ENCODE data around the gene LRRC4C.

- no peak for TF ChIP-seq SP1 (IDR thresholded peaks at IDR 0.05)
- TF ChIP-seq CTCF (IDR thresholded peaks at IDR 0.05; ENCODE audit: low read depth, low read length, missing input control): no peak
Observed at GRCh38 chr11:41458641-41459040, 811 bp downstream of the LRRC4C start.

All from liver (tissue), 3 donors.